GM12878 (cell line): Measurements from ENCODE around the gene KERA. TPM values are rescaled to one million over a fixed set of nuclear protein-coding genes. Genes with fewer than 3 reads are reported as not detected.

Experiments used
- ATAC-seq: fragments of 200-7000 bp; cut with Tn5 transposase; 3 replicates; pipeline ENCODE4 v1.9.1; 2020; ENCODE audit warnings: mild to moderate bottlenecking, moderate library complexity
- BruUV-seq: library from RNA; stranded (reverse); fragments of 400-500 nt; replicated peaks from 2 replicates; lab custom pipeline; 2021; lab: Mats Ljungman, UMichigan
- CTCF ChIA-PET: fragments of 300-600 bp; sonication (Branson Sonifier 250); formaldehyde crosslinking; extraction: SDS; loops from one replicate; lab custom pipeline; 2021; ENCODE audit warnings: inconsistent platforms; lab: Yijun Ruan, JAX
- POLR2A ChIA-PET: fragments of 350-600 bp; formaldehyde crosslinking; extraction: SDS; loops from one replicate; lab custom pipeline; 2021; ENCODE audit warnings: inconsistent platforms; lab: Charles Lee
- RAD21 ChIA-PET: fragments of 300-600 bp; sonication (Branson Sonifier 250); formaldehyde crosslinking; loops from one replicate; lab custom pipeline; 2023; ENCODE audit warnings: antibody characterized with exemption; ENCODE audit not compliant: unreplicated experiment; lab: Charles Lee
- SMC1A ChIA-PET: fragments of 300-600 bp; sonication (Branson Sonifier 250); formaldehyde crosslinking; loops from one replicate; lab custom pipeline; 2023; ENCODE audit not compliant: unreplicated experiment, uncharacterized antibody; lab: Charles Lee
- DNase-seq: peaks from one replicate; pipeline ENCODE4 v3.0.0-alpha.2; 2011; ENCODE audit warnings: low read depth, low spot score
- FAIRE-seq: peaks from 3 replicates; lab custom pipeline; 2011; peaks lifted over from hg19 to GRCh38; lab: Jason Lieb, UNC
- H2AFZ ChIP-seq: 2 replicates; pipeline ENCODE4 v1.6.0; 2011; ENCODE audit warnings: low read depth, low read length, control low read depth; ENCODE audit not compliant: control insufficient read depth
- H3K27ac ChIP-seq: 2 replicates; pipeline ENCODE4 v1.5.1; 2011; ENCODE audit warnings: control low read depth; ENCODE audit not compliant: control insufficient read depth, insufficient read depth
- H3K27me3 ChIP-seq, 2 experiments: replicated peaks in 1 of 2; 2 replicates each; pipeline versions ENCODE4 v1.6.0 to v1.6.1; 2011; ENCODE audit warnings: low read length in 1 of 2; ENCODE audit not compliant: control insufficient read depth in 2 of 2, insufficient read depth in 2 of 2
- H3K36me3 ChIP-seq, 2 experiments: 2 replicates each; pipeline ENCODE4 v1.5.1; 2011; ENCODE audit warnings: low read length in 1 of 2; ENCODE audit not compliant: control insufficient read depth in 2 of 2, insufficient read depth in 2 of 2
- H3K4me1 ChIP-seq: 2 replicates; pipeline ENCODE4 v1.6.1; 2011; ENCODE audit warnings: mild to moderate bottlenecking, low read length, moderate library complexity, mixed read lengths; ENCODE audit not compliant: control insufficient read depth, insufficient read depth
- H3K4me2 ChIP-seq: 2 replicates; pipeline ENCODE4 v1.6.0; 2011; ENCODE audit warnings: control low read depth; ENCODE audit not compliant: control insufficient read depth, insufficient read depth
- H3K4me3 ChIP-seq: fragments of 200-600 bp; sonication (generic); 2 replicates; pipeline ENCODE4 v1.5.1; 2016
- H3K79me2 ChIP-seq: 2 replicates; pipeline ENCODE4 v1.6.0; 2011; ENCODE audit warnings: low read length; ENCODE audit not compliant: control insufficient read depth, insufficient read depth
- H3K9ac ChIP-seq: 2 replicates; pipeline ENCODE4 v1.8.0; 2011; ENCODE audit warnings: low read length, control low read depth, mixed read lengths; ENCODE audit not compliant: control insufficient read depth, insufficient read depth
- H3K9me3 ChIP-seq: replicated peaks from 3 replicates; pipeline ENCODE4 v1.5.1; 2011; ENCODE audit warnings: mild to moderate bottlenecking, low read length; ENCODE audit not compliant: control insufficient read depth, insufficient read depth
- H4K20me1 ChIP-seq: 2 replicates; pipeline ENCODE4 v1.6.0; 2011; ENCODE audit not compliant: control insufficient read depth, insufficient read depth
- HDAC6 ChIP-seq: fragments of 200-600 bp; sonication (generic); IDR thresholded peaks from one replicate; pipeline ENCODE4 v1.8.0; 2017; ENCODE audit warnings: antibody characterized with exemption; ENCODE audit not compliant: unreplicated experiment
- KLF5 ChIP-seq: fragments of 450-650 bp; IDR thresholded peaks from 2 replicates; pipeline ENCODE4 v1.6.1; 2014; ENCODE audit warnings: mild to moderate bottlenecking; ENCODE audit not compliant: partially characterized antibody
- MEF2A ChIP-seq: IDR thresholded peaks from 2 replicates; pipeline ENCODE4 v1.6.1; 2011; ENCODE audit warnings: low read depth, mild to moderate bottlenecking, low read length, moderate library complexity; ENCODE audit not compliant: insufficient read depth
- MXI1 ChIP-seq: fragments of 150-350 bp; IDR thresholded peaks from 2 replicates; pipeline ENCODE4 v1.6.1; 2011; ENCODE audit warnings: low read depth, mild to moderate bottlenecking, inconsistent platforms, low read length, improper control_type of control experiment
- RAD51 ChIP-seq: fragments of 450-650 bp; IDR thresholded peaks from 2 replicates; pipeline ENCODE4 v1.6.1; 2016; ENCODE audit warnings: moderate library complexity, mild to moderate bottlenecking, inconsistent platforms
- RELA ChIP-seq: fragments of 450-650 bp; IDR thresholded peaks from 2 replicates; pipeline ENCODE4 v1.8.0; 2014; ENCODE audit warnings: borderline replicate concordance; ENCODE audit not compliant: partially characterized antibody
- RUNX3 ChIP-seq: IDR thresholded peaks from 2 replicates; pipeline ENCODE4 v1.6.1; 2012; ENCODE audit warnings: low read length, inconsistent platforms
- STAT1 ChIP-seq: fragments of 450-650 bp; conservative IDR thresholded peaks from 2 replicates; pipeline ENCODE4 v1.6.1; 2014; ENCODE audit warnings: antibody characterized with exemption, mild to moderate bottlenecking
- ZNF687 ChIP-seq: fragments of 450-650 bp; IDR thresholded peaks from 2 replicates; pipeline ENCODE4 v1.6.1; 2017; ENCODE audit warnings: mild to moderate bottlenecking, moderate library complexity
- in situ Hi-C: fragments of 300-500 bp; cut with MboI; formaldehyde crosslinking; loops from 9 replicates; pipeline ENCODE4 v1.14.3; 2018; ENCODE audit warnings: mixed read lengths
- intact Hi-C: fragments of 100-400 bp; cut with micrococcal nuclease; formaldehyde crosslinking; loops from one replicate; pipeline ENCODE4 v1.14.2; 2022; ENCODE audit not compliant: unreplicated experiment
- polyA plus RNA-seq, 11 experiments: library from polyadenylated mRNA; depleted of rRNA in 4 of 11; unstranded in 6 of 11; stranded (reverse) in 5 of 11; fragments of >200 nt; fragmentation: Nextera tagmentation in 4 of 11; fragmentation: Illumina TruSeq in 1 of 11; extraction: Ambion mirVana in 4 of 11; extraction: Trizol in 1 of 11; gene quantifications; 1 replicate in 1 of 11; 2 replicates in 10 of 11; pipeline versions ENCODE4 v1.2.1 to v1.2.3, GENCODE V29; 2011 to 2016; ENCODE audit warnings: inconsistent platforms in 2 of 11, missing spikeins in 2 of 11, low read depth in 1 of 11
- total RNA-seq, 4 experiments: library from RNA; depleted of rRNA in 3 of 4; stranded (reverse); fragments of >200 nt in 3 of 4; fragmentation: Illumina TruSeq in 1 of 4; extraction: Trizol in 1 of 4; gene quantifications; 2 replicates each; pipeline versions ENCODE4 v1.2.1 to v1.2.3, GENCODE V29; 2013 to 2021
- TF ChIP-seq, protein P1 (sequence below): fragments of 450-650 bp; IDR thresholded peaks from 2 replicates; pipeline ENCODE4 v1.6.1; 2018; ENCODE audit warnings: borderline replicate concordance, mild to moderate bottlenecking; ENCODE audit not compliant: partially characterized antibody

KERA gene
- total and polyA plus RNA-seq, 10 of the 15 experiments (the other 5 are each of a cell fraction or from before 2014, with no cell fraction given) = not detected

DNA sequence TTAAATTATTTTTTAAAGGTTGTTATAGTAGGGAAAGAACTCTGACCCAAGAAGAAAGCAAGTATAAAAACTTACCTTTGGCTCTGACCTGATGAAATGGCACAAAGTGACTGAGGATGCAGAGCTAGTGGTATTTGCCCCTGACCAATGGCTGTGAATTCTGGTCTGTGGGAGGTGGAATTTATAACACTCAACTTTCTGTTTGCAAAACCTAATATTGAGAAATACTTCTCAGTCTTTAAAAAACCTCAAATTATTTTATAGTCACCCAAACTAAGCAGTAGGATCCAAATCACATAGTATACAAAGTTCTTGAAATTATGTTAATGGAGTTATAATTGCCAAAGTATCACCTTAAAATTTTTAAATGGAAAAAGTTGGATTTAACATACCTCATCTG is 53.0 kb downstream of the KERA start, which contains the start of gene EPYC:
EPYC (minus strand) TSS at position 101 of the 400 bp plus-strand sequence. CDS start 2,407 bp downstream, outside the sequence.
- POLR2A ChIA-PET = no interaction called here

DNA sequence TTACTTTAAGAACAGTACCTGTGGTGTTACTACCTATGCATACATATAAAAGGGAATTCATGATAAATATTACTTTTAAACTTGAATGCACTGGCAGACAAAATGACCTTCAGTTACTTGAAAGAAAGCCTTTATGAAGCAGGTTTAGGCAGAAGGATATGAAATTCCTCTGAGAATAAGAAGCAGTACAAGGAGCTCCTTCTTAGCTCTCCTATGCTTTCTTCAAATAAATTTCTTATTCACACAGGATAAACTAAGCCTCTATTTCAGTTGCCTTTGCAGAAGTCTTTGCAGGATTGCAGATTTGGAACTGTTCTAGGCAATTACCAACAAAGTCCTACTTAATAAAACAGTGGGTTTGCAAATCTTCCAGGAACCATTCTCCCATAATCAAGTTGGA is 54.1 kb downstream of the KERA start:
- no peak overlapping the region for H2AFZ ChIP-seq
- no peaks in the 10 kb centered on the region for H3K36me3 ChIP-seq
- CTCF ChIA-PET = interaction anchor here (2.6 kb wide), 1 partner anchor 16 kb away, joined by 7 read pairs; no protein-coding TSS in a partner anchor
- H4K20me1 ChIP-seq = no peaks in the 10 kb centered on the region
- H3K4me2 ChIP-seq = no peak overlapping the region
- RAD21 ChIA-PET = no interaction called here
- no peaks in the 10 kb centered on the region for H3K9me3 ChIP-seq
- H3K27me3 ChIP-seq = 0 out of 4 replicates have a peak, but pooled peaks cover 0 to 2% of the 10 kb centered on the region in 2 experiments
- in situ Hi-C loops (no loop called here), intact Hi-C loops (no loop called here)
- DNase-seq (no peak), FAIRE-seq (no peak), ATAC-seq (no peak)
- no peak overlapping the region for H3K9ac ChIP-seq
- BruUV-seq = no TSS peak
- H3K27ac ChIP-seq = no peak overlapping the region
- no peaks in the 10 kb centered on the region for H3K79me2 ChIP-seq
- SMC1A ChIA-PET = interaction anchor here (0.6 to 1.0 kb wide), 2 partner anchors 10 to 64 kb away, joined by 3 read pairs; no protein-coding TSS in a partner anchor
- H3K4me1 ChIP-seq = peaks cover 15% of the 10 kb centered on the region
- POLR2A ChIA-PET = no interaction called here
- H3K4me3 ChIP-seq = no peak overlapping the region
- TF ChIP-seq MEF2A (no peak), KLF5 (no peak), ZNF687 (no peak), MXI1 (no peak), RUNX3 (no peak), RELA (no peak), HDAC6 (no peak), RAD51 (no peak)
- TF ChIP-seq, protein P1, sequence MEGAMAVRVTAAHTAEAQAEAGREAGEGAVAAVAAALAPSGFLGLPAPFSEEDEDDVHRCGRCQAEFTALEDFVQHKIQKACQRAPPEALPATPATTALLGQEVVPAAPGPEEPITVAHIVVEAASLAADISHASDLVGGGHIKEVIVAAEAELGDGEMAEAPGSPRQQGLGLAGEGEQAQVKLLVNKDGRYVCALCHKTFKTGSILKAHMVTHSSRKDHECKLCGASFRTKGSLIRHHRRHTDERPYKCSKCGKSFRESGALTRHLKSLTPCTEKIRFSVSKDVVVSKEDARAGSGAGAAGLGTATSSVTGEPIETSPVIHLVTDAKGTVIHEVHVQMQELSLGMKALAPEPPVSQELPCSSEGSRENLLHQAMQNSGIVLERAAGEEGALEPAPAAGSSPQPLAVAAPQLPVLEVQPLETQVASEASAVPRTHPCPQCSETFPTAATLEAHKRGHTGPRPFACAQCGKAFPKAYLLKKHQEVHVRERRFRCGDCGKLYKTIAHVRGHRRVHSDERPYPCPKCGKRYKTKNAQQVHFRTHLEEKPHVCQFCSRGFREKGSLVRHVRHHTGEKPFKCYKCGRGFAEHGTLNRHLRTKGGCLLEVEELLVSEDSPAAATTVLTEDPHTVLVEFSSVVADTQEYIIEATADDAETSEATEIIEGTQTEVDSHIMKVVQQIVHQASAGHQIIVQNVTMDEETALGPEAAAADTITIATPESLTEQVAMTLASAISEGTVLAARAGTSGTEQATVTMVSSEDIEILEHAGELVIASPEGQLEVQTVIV = no peak

More for the DNA sequence above, 53.0 kb downstream of the KERA start, which contains the start of gene EPYC:
- no TSS peak for BruUV-seq
- no peak for FAIRE-seq
- Histone ChIP-seq H3K4me1 (peaks cover 23% of the 10 kb centered on the region), H4K20me1 (no peaks in the 10 kb centered on the region), H3K4me3 (no peak within 1 kb of the TSS), H3K36me3 (no peaks in the 10 kb centered on the region), H3K9me3 (no peaks in the 10 kb centered on the region), H3K27me3 (0 out of 4 replicates have a peak, but pooled peaks cover 0 to 2% of the 10 kb centered on the region in 2 experiments), H3K27ac (no peak within 1 kb of the TSS)
- intact Hi-C loops = no loop called here
- ATAC-seq = no peak
- ChIA-PET RAD21 (interaction anchor here (0.7 kb wide), 1 partner anchor 11 kb away, joined by 3 read pairs; no protein-coding TSS in a partner anchor), CTCF (interaction anchor here (2.6 kb wide), 1 partner anchor 17 kb away, joined by 7 read pairs; no protein-coding TSS in a partner anchor)
- no peak for DNase-seq
- TF ChIP-seq STAT1 = no peak
- TF ChIP-seq, all 136 proteins: peak for 0
- Histone ChIP-seq H3K79me2 (no peaks in the 10 kb centered on the region), H3K9ac (no peak within 1 kb of the TSS), H3K4me2 (no peak within 1 kb of the TSS), H2AFZ (no peak within 1 kb of the TSS)
- in situ Hi-C loops = no loop called here
- SMC1A ChIA-PET = no interaction called here
